ENCODE results near the gene PTCHD4.

Gene PTCHD4

GRCh38 chr6:48099713-48100587 lies 11.0 kb downstream of the PTCHD4 start:
- ATAC-seq: no peak

DNA sequence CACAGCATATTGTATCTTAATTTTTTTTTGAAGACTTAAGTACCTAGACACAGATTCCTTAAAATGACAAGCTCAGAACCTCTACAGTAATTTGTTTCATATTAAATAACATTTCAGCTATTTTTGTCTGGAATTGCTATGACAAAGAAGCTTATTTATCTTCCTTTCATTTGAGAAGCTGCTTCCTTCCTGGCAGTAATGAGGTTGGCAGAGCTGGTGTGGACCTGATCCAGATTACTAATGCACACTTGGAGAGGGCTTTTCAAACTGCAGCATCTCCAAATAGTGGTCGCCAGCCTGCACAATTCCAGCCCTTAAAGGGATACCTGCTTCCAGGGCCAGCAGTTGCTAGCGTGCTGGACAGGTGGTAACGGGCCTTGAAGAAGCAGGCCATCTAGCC lies 12.1 kb downstream of the PTCHD4 start:
- no peak for ATAC-seq

DNA sequence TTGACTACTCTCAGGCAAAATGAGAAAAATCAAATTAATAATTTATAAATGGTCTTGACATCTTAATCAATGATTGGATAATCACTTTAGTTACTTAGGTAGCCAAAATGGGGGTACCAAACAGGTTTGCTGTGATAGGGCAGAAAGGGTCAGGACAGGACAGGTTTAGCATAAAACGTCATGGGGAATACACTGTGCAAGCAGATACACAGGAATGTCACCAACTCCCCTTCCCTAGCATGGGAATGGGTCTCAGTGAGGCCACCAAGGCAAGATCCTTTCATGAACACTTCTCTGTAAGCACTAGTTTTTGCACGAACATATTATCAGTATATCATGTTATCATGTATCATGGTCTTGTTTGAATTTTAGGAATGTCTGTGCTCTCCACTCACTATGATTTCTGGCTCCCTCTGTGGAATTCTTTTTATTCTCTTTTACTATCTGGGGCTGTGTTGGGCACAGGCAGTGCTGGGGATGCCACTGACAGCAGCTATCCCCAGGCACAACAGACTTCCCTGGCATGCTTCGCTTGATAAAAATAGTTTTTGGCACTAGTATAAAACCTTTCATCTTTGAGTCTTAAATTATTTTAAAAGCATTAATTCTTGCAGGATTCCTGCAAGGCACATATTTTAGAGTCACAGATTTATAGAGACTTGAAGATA lies 18.3 kb downstream of the PTCHD4 start:
- no peak for ATAC-seq

- no peak for ATAC-seq
These were observed 20.5 kb downstream of the PTCHD4 start for GRCh38 chr6:48090546-48090945.

GRCh38 chr6:48087448-48087847 lies 23.5 kb downstream of the PTCHD4 start:
- ATAC-seq: no peak

GRCh38 chr6:48086187-48086586 lies 24.8 kb downstream of the PTCHD4 start:
- ATAC-seq: no peak

- no peak for ATAC-seq
These were observed 25.8 kb downstream of the PTCHD4 start for GRCh38 chr6:48085131-48085741.

DNA sequence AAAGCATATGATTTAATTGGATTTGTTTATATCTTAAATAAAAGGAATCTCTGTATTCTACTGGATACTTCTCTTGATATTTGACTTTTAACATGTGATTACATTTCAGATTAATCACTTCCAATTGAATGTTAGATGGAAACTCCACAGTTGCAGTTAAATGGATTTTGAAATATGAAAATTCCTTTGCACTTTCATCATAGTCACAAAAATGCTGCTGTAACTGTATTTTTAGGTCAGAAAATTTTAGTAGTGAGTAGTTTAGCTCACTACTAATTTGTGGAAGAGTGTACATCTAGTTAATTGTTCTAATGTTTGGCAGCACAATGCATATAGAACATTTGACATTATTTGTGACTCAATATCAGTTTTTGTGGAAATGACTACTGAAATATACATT lies 26.8 kb downstream of the PTCHD4 start:
- no peak for ATAC-seq

- ATAC-seq: no peak
These were observed 30.6 kb downstream of the PTCHD4 start for GRCh38 chr6:48080227-48081009.

GRCh38 chr6:48078120-48078519 lies 32.9 kb downstream of the PTCHD4 start:
- ATAC-seq: no peak

GRCh38 chr6:48075181-48075580 lies 35.8 kb downstream of the PTCHD4 start:
- no peak for ATAC-seq

DNA sequence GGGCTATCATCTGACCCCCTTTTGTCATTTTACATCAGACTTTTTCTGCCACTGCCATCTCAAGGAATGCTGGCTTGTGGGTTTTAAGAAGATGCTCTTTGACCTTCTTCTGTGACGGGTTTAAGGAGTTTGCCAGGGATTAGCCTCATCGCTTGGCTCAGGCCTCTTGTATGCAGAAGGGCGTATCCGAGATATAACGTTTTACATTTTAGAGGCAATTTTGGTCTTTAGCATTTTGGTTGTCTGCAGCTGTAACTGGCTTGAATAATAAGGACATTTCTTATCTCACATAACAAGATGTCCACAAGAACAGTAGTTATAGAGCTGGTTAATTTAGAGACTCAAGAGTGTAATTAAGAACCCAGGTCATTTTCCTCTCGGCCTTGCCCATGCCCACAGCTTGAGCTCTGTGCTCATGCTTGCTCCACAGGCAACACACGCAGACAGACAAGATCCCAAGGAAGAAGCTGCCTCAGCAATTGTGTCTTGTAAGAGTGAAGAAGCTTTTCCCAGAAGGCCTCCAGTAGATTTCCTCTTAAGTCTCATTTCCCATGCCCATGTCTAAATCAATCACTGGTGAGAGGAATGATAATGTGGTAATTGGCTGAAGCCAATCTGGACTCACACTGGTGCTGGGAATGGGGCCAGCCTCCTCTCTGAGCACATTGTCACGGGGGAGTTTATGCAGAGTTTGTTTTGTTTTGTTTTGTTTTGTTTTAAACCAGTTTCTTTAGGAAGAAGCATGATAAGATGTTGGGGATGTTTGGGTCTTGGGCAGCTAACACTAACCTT lies 36.8 kb downstream of the PTCHD4 start:
- no peak for ATAC-seq

DNA sequence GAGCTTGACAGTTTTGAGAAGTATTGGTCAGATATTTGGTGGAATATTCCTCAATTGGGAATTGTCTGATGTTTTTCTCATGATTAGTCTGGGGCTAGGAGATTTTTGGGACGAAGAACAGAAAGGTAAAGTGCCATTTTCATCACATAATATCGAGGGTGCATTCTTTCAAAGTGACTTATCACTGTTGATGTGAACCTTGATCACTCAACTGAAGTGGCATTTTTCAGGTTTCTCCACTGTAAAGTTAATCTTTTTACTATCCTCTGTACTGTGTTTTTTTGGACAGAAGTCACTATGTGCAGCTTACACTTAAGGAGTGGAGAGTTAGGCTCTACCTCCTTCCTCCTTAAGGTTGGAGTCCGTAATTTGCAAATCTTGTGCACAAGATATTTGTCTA lies 39.2 kb downstream of the PTCHD4 start:
- ATAC-seq: no peak

DNA sequence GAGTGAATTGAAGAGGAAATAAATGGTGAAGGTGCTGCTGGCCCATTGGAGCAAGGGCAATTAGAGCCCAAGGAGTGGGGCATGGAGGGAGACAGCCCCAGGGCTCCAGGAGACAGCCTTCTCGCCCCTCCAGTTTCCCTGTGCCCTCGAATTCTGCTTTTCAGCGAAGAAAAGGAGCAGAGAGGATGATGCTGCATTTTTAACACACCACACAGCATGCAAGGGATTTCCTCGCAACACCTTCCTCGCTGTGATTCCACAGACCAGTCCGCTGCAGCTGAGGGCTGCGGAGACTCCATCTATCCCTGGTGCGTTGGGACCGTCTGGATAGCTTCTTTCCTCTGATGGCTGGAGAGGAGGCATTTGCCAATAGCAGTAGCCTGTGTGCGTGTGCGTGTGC lies 41.7 kb downstream of the PTCHD4 start:
- ATAC-seq: no peak

- no peak for ATAC-seq
These were observed 42.4 kb downstream of the PTCHD4 start for GRCh38 chr6:48068278-48069251.

- no peak for ATAC-seq
These were observed 43.1 kb downstream of the PTCHD4 start for GRCh38 chr6:48067886-48068277.

DNA sequence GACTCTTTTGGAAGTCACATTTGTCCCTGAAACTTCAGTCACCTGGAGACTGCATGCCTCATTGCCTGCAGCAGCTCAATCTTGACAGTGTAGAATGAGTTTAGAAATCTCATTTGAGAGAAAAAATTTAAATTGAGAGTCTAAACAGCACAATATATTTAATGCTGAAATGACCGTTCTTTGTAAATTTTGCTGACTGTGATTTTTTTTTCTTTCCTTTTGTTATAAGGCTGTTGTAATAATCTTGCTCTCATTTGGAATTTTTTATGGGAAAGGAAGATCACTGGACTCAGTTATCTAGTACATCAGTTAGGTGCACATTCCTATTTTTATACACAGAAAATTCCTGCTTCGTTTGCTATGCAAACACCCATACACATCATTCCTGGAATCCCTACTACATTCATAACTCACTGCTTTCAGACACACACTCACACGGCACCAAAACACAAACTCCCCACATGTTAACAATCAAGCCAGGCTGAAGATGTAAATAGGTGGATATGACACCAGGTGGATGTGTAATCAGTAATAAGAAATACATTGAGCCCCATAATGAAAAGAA lies 43.8 kb downstream of the PTCHD4 start:
- ATAC-seq: no peak

GRCh38 chr6:48061265-48061990 lies 49.6 kb downstream of the PTCHD4 start:
- ATAC-seq: no peak

Measured in activated CD4-positive, CD25-positive, alpha-beta regulatory T cell treated with anti-CD3 and anti-CD28 coated beads, Interleukin-2, amount 50 U/mL, for 24 hours (primary cell).